ENCODE results near the gene GADD45B. TPM values are rescaled to one million over a fixed set of nuclear protein-coding genes. Genes with fewer than 3 reads are reported as not detected.

The GADD45B gene
- total RNA-seq, 4 donors from 2014 or later: 148 to 250 (median 195) TPM

DNA sequence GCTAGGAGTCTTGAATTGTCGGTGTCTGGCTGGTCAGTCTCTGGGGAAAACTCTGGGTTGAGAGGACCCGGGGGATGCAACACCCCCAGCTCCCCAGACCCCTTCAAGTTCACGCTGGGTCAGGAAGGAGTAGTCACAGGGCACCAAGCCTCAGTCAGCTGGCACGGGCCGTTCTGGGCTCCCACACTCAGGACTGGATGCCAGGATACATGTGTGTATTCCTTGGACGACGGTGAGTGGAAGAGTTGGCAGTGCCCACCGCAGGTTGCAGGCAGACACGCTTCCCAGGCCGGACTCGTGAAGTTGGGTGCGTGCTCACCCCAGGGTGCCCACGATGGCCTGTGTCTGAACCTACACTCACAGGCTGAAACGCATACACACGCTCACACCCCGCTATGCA lies 5.5 kb downstream of the GADD45B start:
- Histone ChIP-seq H3K9me3 (no peaks in the 10 kb centered on the region), H3K27ac (no peak overlapping the region), H3K36me3 (peaks cover 9 to 17% of the 10 kb centered on the region in 2 donors), H3K4me3 (replicated peaks in 1 of 3) (no peak overlapping the region), H3K27me3 (no peaks in the 10 kb centered on the region), H3K4me1 (peaks cover 8 to 21% of the 10 kb centered on the region in 2 donors)
- WGBS, 2 donors: 91 to 95% methylated on average over 9 to 16 of the region's 16 CpGs
- TF ChIP-seq, protein P1, sequence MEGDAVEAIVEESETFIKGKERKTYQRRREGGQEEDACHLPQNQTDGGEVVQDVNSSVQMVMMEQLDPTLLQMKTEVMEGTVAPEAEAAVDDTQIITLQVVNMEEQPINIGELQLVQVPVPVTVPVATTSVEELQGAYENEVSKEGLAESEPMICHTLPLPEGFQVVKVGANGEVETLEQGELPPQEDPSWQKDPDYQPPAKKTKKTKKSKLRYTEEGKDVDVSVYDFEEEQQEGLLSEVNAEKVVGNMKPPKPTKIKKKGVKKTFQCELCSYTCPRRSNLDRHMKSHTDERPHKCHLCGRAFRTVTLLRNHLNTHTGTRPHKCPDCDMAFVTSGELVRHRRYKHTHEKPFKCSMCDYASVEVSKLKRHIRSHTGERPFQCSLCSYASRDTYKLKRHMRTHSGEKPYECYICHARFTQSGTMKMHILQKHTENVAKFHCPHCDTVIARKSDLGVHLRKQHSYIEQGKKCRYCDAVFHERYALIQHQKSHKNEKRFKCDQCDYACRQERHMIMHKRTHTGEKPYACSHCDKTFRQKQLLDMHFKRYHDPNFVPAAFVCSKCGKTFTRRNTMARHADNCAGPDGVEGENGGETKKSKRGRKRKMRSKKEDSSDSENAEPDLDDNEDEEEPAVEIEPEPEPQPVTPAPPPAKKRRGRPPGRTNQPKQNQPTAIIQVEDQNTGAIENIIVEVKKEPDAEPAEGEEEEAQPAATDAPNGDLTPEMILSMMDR (IDR thresholded peaks at IDR 0.05): no peak
- no peak for TF ChIP-seq POLR2A (IDR thresholded peaks at IDR 0.05)
- DNase-seq: no peak
- intact Hi-C loops (cut with DNase I): no loop called here

DNA sequence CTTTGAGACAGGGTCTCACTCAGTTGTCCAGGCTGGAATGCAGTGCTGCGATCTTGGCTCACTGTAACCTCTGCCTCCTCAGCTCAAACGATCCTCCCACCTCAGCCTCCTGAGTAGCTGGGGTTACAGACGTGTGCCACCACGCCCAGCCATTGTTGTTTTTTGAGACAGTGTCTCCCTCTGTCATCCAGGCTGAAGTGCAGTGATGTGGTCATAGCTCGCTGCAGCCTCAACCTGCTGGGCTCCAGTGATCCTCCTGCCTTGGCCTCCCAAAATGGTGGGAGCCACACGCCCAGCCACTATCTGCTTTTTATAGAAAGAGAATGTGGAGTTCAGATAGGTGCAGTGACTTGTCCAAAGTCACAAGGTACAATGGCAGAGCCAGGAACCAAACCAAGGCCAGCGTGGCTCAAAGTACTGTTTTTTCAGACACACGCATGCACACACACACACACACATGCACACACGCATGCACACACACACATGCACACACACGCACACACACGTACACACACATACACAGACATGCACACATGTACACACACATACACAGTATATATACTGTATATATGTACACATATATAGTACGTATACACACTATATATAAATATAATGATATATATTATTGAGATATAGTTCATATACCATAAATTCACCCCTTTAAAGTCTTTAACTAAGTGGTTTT lies 6.6 kb downstream of the GADD45B start:
- TF ChIP-seq POLR2A (IDR thresholded peaks at IDR 0.05): no peak
- TF ChIP-seq, protein P1 (IDR thresholded peaks at IDR 0.05): no peak
- whole genome bisulfite sequencing, 2 donors: 71 to 73% methylated on average over 12 of the region's 12 CpGs
- DNase-seq: no peak

DNA sequence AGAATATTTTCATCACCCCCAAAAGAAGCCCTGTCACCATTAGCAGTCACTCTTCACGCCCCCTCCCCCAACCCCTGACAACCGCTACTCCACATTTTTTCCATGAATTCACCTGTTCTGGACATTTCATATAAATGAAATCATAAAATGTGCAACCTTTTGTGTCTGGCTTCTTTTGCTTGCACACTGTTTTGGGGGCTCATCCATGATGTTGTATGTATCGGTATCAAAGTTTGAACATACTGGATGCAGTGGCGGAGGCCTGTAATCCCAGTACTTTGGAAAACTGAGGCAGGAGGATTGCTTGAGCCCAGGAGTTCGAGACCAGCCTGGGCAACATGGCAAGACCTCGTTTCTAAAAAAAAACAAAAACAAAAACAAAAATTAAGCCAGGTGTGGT lies 7.2 kb downstream of the GADD45B start:
- intact Hi-C loops (cut with DNase I): no loop called here
- no peaks in the 10 kb centered on the region for H3K27me3 ChIP-seq
- H3K4me3 ChIP-seq (replicated peaks in 1 of 3): no peak overlapping the region
- DNase-seq: no peak
- whole genome bisulfite sequencing, 2 donors: 84 to 87% methylated on average over 6 of the region's 6 CpGs
- TF ChIP-seq, protein P1 (IDR thresholded peaks at IDR 0.05): no peak
- no peak for TF ChIP-seq POLR2A (IDR thresholded peaks at IDR 0.05)
- H3K36me3 ChIP-seq: peaks cover under 1 to 2% of the 10 kb centered on the region in 2 donors
- H3K27ac ChIP-seq: no peak overlapping the region
- H3K9me3 ChIP-seq: no peaks in the 10 kb centered on the region
- H3K4me1 ChIP-seq: peaks cover 10 to 13% of the 10 kb centered on the region in 2 donors

More for the DNA sequence above, 6.6 kb downstream of the GADD45B start:
- no peaks in the 10 kb centered on the region for H3K27me3 ChIP-seq
- intact Hi-C loops (cut with DNase I): no loop called here
- no peak overlapping the region for H3K27ac ChIP-seq
- peaks cover 8 to 19% of the 10 kb centered on the region in 2 donors for H3K4me1 ChIP-seq
- no peaks in the 10 kb centered on the region for H3K9me3 ChIP-seq
- H3K36me3 ChIP-seq: peaks cover 6 to 8% of the 10 kb centered on the region in 2 donors
- no peak overlapping the region for H3K4me3 ChIP-seq (replicated peaks in 1 of 3)

DNA sequence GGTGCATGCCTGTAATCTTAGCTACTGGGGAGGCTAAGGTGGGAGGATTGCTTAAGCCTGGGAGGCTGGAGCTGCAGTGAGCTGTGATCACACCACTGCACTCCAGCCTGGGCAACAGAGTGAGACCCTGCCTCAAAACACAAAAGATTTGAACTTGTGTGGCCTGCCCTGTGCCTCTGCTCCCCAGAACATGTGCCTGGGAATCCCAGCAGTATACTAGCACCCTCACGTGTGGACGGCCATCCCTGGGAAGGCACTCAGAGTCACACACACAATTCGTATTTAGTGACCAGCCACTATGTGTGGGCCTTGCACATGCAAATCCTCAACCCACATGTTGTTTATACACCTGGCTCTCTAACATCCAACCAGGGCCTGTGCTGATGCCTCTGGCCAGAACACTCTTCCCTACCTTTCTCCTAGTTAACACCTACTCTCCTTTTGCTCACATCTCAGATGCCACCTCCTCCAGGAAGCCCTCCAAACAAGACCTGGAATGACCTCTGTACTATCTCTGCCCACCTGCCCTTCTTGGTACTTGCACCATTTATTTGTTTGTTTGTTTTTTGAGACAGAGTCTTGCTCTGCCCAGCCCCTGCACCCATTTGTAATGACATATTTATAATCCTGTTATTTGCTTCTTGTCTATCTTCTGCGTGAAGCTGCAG lies 7.7 kb downstream of the GADD45B start:
- DNase-seq: no peak
- H3K4me3 ChIP-seq (replicated peaks in 1 of 3): no peak overlapping the region
- H3K27ac ChIP-seq: no peak overlapping the region
- intact Hi-C loops (cut with DNase I): no loop called here
- TF ChIP-seq, protein P1 (IDR thresholded peaks at IDR 0.05): no peak
- TF ChIP-seq POLR2A (IDR thresholded peaks at IDR 0.05): no peak
- H3K27me3 ChIP-seq: no peaks in the 10 kb centered on the region
- no peaks in the 10 kb centered on the region for H3K9me3 ChIP-seq
- peaks cover 11 to 15% of the 10 kb centered on the region in 2 donors for H3K4me1 ChIP-seq
- WGBS, 2 donors: 87 to 96% methylated on average over 4 of the region's 4 CpGs
- no peaks in the 10 kb centered on the region for H3K36me3 ChIP-seq

Data from thyroid gland (tissue), 4 donors.